H1 (cell line): ENCODE results near the gene TEKTIP1.

Source experiments
- POLR2A ChIP-seq, 2 experiments: IDR thresholded peaks; 1 replicate in 1 of 2; 2 replicates in 1 of 2; pipeline ENCODE4 v1.6.1; 2011; ENCODE audit warnings: low read depth in 2 of 2, low read length in 2 of 2, mild to moderate bottlenecking in 2 of 2; ENCODE audit errors: control extremely low read depth in 1 of 2
- SIX5 ChIP-seq: IDR thresholded peaks from 2 replicates; pipeline ENCODE4 v1.6.1; 2011; ENCODE audit warnings: mild to moderate bottlenecking, low read depth, low read length
- TF ChIP-seq, protein P1 (sequence below), 3 experiments: IDR thresholded peaks; 1 replicate in 2 of 3; 2 replicates in 1 of 3; pipeline versions ENCODE4 v1.5.1 to v1.6.1; 2011; ENCODE audit warnings: low read length in 3 of 3, mild to moderate bottlenecking in 3 of 3, inconsistent platforms in 2 of 3, low read depth in 1 of 3, moderate library complexity in 1 of 3; ENCODE audit not compliant: insufficient read depth in 1 of 3; ENCODE audit errors: control extremely low read depth in 1 of 3

DNA sequence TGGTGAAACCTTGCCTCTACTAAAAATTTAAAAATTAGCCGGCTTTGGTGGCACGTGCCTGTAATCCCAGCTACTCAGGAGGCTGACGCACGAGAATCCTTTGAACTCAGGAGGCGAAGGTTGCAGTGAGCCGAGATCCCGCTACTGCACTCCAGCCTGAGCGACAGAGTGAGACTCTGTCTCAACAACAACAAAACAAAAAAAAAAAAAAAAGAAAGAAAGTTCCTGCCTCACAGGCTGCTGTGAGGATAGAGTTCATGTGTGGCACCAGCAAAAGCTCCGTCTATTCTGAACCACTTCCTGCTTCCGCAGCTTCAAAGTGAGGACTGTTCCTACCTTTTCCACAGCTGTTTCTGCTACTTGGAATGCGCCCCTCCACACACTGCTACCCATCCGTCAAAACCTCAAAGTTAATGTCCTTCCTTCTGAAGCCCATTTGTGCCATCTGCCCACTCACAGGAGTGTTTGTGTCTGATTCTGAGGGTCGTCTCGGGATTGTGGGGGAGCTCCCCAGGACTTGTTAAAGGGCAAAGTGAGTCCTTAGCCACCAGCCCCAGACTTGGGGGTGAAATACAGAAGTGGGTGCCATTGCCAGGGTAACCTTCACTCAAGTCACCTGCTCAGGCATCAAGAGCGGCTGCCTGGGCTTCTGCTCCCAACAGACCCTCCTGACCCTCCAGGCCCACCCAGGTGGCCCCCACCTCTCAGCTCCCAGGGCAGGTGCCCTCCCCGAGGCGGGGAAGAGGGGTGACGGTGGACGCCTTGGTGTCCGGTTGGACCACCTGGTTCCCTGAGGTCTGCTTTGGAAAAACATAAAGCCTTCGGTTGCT is 15.5 kb downstream of the TEKTIP1 start:
- no peak for TF ChIP-seq POLR2A (IDR thresholded peaks at IDR 0.05; ENCODE audit: control extremely low read depth in 1 of 2, low read depth in 2 of 2, low read length in 2 of 2)
- TF ChIP-seq SIX5 = no peak
- TF ChIP-seq, protein P1, sequence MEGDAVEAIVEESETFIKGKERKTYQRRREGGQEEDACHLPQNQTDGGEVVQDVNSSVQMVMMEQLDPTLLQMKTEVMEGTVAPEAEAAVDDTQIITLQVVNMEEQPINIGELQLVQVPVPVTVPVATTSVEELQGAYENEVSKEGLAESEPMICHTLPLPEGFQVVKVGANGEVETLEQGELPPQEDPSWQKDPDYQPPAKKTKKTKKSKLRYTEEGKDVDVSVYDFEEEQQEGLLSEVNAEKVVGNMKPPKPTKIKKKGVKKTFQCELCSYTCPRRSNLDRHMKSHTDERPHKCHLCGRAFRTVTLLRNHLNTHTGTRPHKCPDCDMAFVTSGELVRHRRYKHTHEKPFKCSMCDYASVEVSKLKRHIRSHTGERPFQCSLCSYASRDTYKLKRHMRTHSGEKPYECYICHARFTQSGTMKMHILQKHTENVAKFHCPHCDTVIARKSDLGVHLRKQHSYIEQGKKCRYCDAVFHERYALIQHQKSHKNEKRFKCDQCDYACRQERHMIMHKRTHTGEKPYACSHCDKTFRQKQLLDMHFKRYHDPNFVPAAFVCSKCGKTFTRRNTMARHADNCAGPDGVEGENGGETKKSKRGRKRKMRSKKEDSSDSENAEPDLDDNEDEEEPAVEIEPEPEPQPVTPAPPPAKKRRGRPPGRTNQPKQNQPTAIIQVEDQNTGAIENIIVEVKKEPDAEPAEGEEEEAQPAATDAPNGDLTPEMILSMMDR (IDR thresholded peaks at IDR 0.05; ENCODE audit: control extremely low read depth in 1 of 3, insufficient read depth in 1 of 3, low read depth in 1 of 3, low read length in 3 of 3) = no peak
